G401.6 (cell line): ENCODE data around the gene KCNK15.
A peak's percentile ranks its signal among the peaks of the same experiment; 100 is the strongest.

ENCODE experiments used
- FAIRE-seq: peaks from 2 replicates; lab custom pipeline; 2012; peaks lifted over from hg19 to GRCh38; lab: Jason Lieb, UNC

The KCNK15 gene

DNA sequence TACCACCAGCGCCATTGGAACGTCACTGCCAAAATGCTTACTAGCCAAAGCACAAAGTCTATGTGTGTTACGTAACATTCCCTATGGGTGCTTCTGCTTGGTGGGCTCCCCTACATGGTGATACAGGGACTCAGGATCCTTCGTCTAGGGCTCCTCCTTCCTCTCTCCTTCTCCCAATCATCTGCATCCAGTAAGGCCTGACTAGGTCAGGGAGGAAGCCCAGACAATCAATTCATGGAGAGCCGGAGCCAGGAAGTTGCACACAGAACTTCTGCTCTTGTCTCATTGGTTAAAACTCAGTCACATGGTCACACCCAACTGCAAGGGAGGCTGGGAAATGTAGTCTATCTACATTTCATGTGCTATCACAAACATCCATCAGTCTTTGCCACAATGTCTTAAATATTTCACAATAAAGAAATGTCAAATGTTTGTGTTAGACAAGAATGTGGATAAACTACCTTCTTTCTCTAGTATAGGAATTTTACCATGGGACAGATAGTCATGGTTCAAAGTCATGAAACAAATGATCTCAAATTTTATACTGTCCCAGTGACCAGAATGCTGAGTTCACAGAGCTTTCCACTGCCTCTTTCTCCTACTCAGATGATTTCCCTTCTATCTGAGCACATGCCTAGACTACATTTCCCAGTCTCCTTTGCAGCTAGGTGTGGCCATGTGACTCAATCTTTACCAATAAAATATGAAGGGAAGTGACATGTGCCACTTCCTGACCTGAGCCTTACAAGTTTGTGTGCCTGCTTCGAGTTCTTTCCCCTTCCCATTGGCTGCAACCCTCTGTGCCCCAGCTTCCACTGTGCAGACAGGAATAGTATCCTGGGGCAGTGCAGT lies 9.3 kb upstream of the KCNK15 start:
- peak; percentile 93 for FAIRE-seq

- FAIRE-seq = no peak
These were observed 8.5 kb upstream of the KCNK15 start for GRCh38 chr20:44737116-44737515.

DNA sequence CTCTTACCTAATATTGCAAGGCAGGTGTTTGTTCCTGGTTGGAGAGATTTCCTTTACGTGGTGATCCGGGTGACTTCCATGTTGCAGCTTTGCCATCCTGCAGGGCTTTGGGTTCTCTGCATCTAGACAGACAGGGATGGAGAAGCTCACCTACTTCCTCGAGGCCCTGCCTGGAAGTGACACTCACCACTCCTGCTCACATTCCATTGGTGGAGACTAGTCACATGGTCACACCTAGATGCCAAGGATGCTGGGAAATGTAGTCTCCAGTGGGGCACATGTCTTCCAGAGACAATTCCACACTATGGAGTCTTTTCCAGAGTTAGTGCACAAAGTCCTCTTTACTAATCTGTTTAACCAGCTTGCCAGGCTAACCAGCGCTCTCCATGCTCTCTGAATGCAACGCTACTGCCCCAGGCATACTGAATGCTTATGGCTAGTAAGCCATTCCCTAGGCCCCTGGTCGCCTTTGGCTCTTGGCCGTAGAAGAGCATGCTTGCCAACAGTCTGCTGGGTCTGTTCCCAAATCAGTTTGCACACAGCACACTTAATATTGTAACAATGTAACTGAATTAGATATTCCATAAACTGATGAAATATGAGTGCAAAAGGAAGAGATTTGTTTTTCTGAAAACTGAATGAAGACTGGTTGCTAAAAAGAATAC lies 6.7 kb upstream of the KCNK15 start:
- peak; percentile 90 for FAIRE-seq

DNA sequence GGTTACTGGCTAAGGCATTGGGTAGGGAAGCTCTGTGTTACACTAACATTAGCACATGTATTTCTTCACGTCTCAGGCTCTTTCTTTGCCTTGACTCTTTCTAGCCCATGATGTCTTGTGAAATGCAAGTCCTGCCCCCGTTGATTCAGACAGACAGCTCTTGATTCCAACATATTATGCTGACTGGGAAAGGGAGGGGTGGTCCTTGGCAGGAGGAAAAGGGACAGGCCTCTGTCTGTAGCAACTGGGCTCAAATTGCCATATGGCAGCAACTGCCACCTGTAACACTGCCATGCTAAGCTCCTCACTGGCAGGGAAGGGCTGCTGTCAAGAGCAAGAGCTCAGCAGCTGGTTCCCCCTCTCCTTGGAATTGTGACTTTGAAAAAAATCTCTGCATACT lies 5.7 kb upstream of the KCNK15 start:
- no peak for FAIRE-seq

DNA sequence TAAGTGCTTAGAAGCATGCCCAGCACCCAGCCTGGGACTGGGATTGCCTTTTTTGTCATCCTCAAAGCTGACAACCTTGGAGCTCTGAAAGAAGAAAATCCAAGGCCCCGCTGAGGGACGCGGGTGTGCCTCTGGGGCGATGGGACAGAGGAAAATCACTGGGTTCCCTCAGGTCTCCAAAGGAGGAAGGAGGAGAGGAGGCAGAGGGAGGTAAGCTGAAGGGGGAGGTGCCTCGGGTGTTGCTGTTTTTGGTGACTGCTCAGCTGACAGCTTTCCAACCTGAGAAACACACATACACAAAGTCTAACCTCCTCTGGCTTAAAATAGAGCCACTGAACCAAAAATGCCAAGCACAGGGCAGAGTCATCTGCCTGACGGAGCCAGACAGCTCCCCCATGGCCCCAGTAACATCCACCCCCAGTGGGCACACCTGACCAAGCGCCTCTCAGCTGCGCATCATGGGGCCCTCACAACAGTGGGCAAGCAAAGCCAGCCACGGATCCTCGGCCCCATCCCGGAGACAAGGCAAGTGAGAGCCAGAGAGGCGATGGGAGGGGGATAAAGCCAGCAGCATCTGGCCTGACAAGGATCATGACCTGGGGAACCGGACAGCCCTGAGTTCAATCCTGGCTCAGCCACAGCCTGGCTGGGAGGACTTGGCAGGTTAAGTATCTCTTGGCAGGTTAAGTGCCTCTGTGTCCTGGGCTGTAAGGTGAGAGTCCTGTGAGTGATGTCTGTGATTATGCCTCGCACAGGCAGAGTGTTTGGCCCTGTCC lies 3.2 kb upstream of the KCNK15 start:
- FAIRE-seq = no peak

DNA sequence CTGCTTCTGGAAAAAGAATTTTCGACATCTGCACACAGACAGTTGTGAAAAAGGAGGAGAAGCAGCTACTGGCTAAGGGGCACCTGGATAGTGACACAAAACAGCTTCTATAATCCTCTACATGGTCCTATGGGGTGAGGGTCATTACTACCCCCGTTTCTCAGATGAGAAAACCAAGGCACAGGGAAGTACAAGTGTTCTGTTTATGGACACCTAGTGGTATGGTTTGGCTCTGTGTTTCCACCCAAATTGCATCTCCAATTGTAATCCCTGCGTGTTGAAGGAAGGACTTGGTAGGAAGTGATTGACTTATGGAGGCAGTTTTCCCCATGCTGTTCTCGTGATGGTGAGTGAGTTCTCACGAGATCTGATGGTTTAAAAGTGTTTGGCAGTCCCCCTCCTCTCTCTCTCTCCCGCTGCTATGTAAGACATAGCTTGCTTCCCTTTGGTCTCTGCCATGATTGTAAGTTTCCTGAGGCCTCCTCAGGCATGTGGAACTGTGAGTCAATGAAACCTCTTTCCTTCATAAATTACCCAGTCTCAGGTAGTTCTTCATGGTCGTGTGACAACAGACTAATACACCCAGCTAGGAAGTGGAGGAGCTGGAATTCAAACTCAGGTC lies 2.5 kb upstream of the KCNK15 start:
- FAIRE-seq = peak; percentile 6

GRCh38 chr20:44743916-44744655 lies 1.6 kb upstream of the KCNK15 start:
- no peak for FAIRE-seq

GRCh38 chr20:44745122-44745597 lies 505 bp upstream of the KCNK15 start:
- no peak for FAIRE-seq

DNA sequence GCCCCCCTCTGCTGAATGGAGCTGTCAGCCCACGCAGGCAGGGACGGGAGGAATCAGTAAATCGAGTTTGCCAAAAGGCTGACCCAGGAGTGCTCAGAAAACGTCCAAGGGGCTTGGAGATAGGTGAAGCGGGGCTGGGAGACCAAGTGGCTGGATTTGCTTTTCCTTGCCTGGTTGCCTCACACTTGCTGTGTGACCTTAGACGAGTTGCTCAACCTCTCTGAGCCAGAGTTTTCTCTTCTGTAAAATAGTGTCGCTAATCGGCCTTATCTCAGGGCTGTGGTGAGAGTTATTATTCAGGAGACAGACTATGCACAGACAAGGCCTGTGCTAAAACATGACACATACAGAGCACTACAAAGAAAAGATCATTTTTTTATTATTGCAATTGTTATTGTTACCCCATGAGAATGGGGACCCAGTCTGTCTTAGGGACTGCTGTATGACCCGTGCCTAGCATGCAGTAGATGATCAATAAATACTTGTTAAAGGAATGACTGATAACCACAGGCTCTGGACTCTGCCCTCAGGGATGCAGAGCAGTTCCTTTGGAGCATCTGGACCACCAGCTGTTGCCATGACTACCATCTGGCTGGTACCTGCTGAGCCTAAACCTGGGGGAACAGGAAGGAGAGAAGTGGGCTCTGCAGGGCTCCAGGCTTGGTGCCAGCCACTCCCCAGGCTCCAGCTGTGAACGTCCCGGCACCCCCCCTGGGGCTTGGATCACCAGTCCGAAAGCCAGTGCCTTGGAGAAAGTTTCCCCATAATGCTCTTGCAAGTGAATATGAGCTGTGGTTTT lies 901 bp downstream of the KCNK15 start:
- FAIRE-seq = no peak

DNA sequence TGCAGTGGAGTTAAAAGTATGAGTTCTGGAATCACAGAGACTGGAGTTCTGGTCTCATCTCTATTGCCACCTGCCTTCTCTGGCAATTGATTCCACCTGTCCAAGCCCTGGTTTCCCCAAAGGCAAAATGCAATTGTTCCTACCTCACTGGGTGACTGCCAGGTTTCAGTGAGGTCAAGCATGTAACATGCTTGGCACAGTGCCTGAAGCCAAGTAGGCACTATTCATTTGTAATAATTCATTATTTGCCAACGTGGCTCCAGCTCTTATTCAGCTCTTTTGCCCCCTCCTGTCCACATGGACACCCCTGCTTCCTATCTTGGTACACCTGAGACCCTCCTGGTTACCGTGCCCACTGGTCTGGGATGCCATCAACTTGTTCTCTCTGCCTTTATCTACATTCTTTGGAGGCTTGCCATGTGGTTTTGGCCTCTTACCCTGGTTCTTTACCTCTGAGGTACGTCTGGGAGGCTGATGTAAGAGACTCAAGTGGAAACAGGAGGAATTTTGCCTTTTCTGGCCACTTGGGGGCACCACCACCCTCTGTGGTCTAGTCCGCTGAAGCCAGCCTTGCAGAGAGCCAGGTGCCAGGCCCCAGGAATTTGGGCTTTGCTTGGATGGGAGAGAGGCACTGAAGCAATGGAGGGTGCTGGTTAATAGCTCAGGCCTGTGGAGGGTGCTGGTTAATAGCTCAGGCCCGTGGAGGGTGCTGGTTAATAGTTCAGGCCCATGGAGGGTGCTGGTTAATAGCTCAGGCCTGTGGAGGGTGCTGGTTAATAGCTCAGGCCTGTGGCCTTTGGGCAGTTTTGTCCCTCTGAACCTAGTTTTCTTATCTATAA lies 1.7 kb downstream of the KCNK15 start:
- FAIRE-seq = peak; percentile 88

- no peak for FAIRE-seq
These were observed 2.3 kb downstream of the KCNK15 start for GRCh38 chr20:44748005-44748370.

DNA sequence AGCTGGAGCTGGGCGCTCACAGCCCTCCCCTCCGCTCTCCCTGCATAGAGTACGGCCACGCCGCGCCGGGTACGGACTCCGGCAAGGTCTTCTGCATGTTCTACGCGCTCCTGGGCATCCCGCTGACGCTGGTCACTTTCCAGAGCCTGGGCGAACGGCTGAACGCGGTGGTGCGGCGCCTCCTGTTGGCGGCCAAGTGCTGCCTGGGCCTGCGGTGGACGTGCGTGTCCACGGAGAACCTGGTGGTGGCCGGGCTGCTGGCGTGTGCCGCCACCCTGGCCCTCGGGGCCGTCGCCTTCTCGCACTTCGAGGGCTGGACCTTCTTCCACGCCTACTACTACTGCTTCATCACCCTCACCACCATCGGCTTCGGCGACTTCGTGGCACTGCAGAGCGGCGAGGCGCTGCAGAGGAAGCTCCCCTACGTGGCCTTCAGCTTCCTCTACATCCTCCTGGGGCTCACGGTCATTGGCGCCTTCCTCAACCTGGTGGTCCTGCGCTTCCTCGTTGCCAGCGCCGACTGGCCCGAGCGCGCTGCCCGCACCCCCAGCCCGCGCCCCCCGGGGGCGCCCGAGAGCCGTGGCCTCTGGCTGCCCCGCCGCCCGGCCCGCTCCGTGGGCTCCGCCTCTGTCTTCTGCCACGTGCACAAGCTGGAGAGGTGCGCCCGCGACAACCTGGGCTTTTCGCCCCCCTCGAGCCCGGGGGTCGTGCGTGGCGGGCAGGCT lies 4.6 kb downstream of the KCNK15 start:
- no peak for FAIRE-seq

DNA sequence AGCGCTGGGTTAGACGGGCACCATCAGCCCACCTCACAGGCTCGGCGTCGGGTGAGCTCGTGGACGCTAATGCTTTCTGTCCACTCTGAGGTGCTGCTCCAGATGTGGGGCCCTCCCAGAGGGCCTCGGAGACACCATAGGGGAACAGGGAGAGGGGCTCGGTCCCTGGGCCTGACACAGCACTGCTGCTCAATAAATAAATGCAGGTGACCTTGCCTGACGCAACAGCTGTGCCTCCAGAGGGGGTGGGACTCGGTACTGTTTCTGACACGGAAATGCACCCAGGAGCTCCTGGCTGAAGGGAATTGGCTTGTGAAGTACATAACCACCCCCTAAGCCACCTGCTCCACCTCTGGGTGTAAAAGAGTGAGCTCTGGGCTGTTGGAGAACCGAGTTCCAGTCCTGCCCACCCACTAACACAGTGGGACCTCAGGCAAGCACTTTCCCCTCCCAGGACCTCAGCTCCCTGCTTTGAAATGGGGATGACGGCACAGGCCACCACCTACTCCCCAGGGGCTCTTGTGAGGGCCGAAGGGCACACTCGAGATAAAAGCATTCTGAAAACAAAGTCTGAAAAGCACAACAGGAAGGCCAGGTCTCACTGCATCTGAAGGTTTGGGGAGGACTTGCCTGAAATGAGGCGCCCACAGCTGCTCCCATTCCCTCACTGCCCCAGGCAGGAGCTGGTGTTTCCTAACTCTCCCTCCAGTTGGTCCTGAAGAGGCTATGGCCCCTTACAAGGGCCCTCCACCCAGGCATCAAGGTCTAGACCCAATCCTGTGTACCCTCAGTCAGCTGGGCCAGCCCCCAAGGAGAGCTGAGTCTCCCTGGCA lies 6.7 kb downstream of the KCNK15 start:
- no peak for FAIRE-seq

GRCh38 chr20:44754554-44754953 lies 8.9 kb downstream of the KCNK15 start:
- FAIRE-seq = no peak

DNA sequence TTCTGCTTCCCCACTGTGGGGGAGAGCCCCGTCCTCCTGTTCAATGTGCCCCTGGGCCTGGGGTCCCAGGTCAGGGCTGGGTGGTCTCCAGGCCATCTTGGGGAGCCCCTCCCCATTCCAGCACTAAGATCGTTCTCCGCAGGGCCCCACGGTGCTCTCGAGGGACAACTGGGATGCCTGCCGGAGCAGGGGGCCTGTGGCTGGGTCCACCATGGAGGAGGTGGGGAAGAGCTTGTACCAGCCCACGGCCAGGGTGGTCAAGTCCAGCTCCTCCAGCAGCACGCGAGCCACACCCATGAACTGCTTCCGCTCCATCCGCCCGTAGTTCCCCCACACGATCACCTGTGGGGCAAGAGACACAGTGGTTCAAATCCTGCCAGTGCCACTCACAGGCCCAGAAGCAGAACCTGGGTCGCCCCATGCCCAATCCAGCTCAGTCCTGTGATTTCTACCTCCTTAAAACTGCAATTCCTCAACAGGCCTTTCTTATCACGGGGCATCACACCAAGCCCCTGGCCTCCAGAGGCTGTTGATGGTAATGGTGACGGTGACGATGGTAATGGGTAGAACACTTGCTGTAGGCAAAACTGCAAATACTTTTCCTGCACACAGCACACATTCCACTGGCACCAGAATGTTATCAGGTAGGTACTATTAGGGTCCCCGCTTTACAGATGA lies 10.5 kb downstream of the KCNK15 start:
- no peak for FAIRE-seq

DNA sequence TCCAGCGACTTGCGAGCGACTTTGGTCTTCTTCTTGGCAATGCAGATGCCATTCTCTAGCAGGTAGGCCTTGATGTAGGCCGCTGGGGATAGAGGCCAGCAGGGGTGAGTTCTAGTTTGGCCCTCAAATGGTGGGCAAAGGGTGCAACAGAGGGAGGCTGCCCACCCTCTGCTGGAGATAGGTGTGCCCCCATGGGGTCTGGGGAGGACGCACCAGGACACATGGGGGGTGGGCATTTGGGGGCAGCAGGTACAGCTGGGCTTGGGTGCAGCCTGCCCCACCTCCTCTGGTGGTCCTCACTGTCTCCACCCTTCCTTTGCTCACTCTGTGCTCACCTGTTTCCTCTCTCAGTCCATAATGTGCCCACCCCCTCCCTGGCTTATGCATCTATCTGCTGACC lies 11.3 kb downstream of the KCNK15 start:
- FAIRE-seq = no peak

GRCh38 chr20:44758247-44759101 lies 12.8 kb downstream of the KCNK15 start:
- no peak for FAIRE-seq
